CD4-positive, alpha-beta T cell (primary cell): Measurements from ENCODE around the gene PCDHGC4. TPM values are rescaled to one million over a fixed set of nuclear protein-coding genes. Genes with fewer than 3 reads are reported as not detected.

Experiments
- ATAC-seq: fragments of 200-7000 bp; cut with Tn5 transposase; one replicate; pipeline ENCODE4 v1.10.0; 2022; ENCODE audit warnings: mild to moderate bottlenecking; ENCODE audit not compliant: poor library complexity
- CTCF ChIA-PET: fragments of 350-600 bp; sonication (Branson Sonifier 250); formaldehyde crosslinking; loops from one replicate; lab custom pipeline; 2021; ENCODE audit warnings: antibody characterized with exemption, inconsistent platforms; lab: Charles Lee
- POLR2A ChIA-PET: fragments of 350-600 bp; sonication (Branson Sonifier 250); formaldehyde crosslinking; loops from one replicate; lab custom pipeline; 2021; ENCODE audit warnings: antibody characterized with exemption, inconsistent platforms; lab: Charles Lee
- DNase-seq, 14 experiments: peaks; one replicate each; pipeline ENCODE4 v3.0.0-alpha.2; 2013 to 2020; ENCODE audit warnings: mixed read lengths in 2 of 14
- H3K27ac ChIP-seq, 2 donors: one replicate each; pipeline versions ENCODE4 v1.5.1 to v1.7.0; 2013; ENCODE audit warnings: low read length in 2 of 2, low read depth in 1 of 2, mild to moderate bottlenecking in 1 of 2
- H3K27me3 ChIP-seq, 2 experiments: 1 replicate in 1 of 2; 2 replicates in 1 of 2; pipeline versions ENCODE4 v1.6.1 to v1.7.0; 2013; ENCODE audit warnings: low read length in 2 of 2, control low read depth in 1 of 2, mild to moderate bottlenecking in 1 of 2, moderate library complexity in 1 of 2; ENCODE audit not compliant: insufficient read depth in 2 of 2, control insufficient read depth in 1 of 2
- H3K36me3 ChIP-seq: one replicate; pipeline ENCODE4 v1.6.1; 2013; ENCODE audit warnings: low read length, control low read depth; ENCODE audit not compliant: insufficient read depth
- H3K4me1 ChIP-seq: one replicate; pipeline ENCODE4 v1.6.1; 2013; ENCODE audit warnings: low read length, control low read depth; ENCODE audit not compliant: insufficient read depth
- H3K4me3 ChIP-seq: one replicate; pipeline ENCODE4 v1.5.1; 2013; ENCODE audit warnings: mild to moderate bottlenecking, low read length, moderate library complexity
- H3K9me3 ChIP-seq, 2 experiments: 1 replicate in 1 of 2; 2 replicates in 1 of 2; pipeline versions ENCODE4 v1.6.1 to v1.7.0; 2013; ENCODE audit warnings: low read length in 2 of 2, mild to moderate bottlenecking in 2 of 2, control low read depth in 1 of 2, moderate library complexity in 1 of 2; ENCODE audit not compliant: control insufficient read depth in 1 of 2, insufficient read depth in 1 of 2
- H3K27ac Mint-ChIP-seq: one replicate; pipeline ENCODE4 v1.8.0; 2020; ENCODE audit warnings: mixed read lengths
- H3K27me3 Mint-ChIP-seq: one replicate; pipeline ENCODE4 v1.8.0; 2021; ENCODE audit warnings: mixed read lengths
- H3K36me3 Mint-ChIP-seq: one replicate; pipeline ENCODE4 v1.8.0; 2021; ENCODE audit warnings: low read depth, mixed read lengths
- H3K4me1 Mint-ChIP-seq: one replicate; pipeline ENCODE4 v1.8.0; 2021; ENCODE audit warnings: low read depth, mixed read lengths
- H3K4me3 Mint-ChIP-seq: one replicate; pipeline ENCODE4 v1.8.0; 2020; ENCODE audit warnings: mild to moderate bottlenecking, mixed read lengths
- H3K9me3 Mint-ChIP-seq: one replicate; pipeline ENCODE4 v1.8.0; 2020; ENCODE audit warnings: mixed read lengths
- CTCF ChIP-seq: fragments of 200-600 bp; IDR thresholded peaks from one replicate; pipeline ENCODE4 v1.8.0; 2022; ENCODE audit warnings: antibody characterized with exemption, mild to moderate bottlenecking
- intact Hi-C, 2 experiments: fragments of 100-400 bp; cut with DNase I in 1 of 2; cut with micrococcal nuclease in 1 of 2; formaldehyde crosslinking; loops; one replicate each; pipeline versions ENCODE4 v1.15.1 to v1.9.0; 2023 to 2025; cut with DNase I, micrococcal nuclease
- polyA plus RNA-seq, 2 donors: library from polyadenylated mRNA; unstranded; fragments of 120-200 nt; gene quantifications; one replicate each; pipeline ENCODE4 v1.2.1, GENCODE V29; 2013
- total RNA-seq, 174 experiments: library from RNA in 2 of 174; stranded (reverse) in 2 of 174; gene quantifications; one replicate each; pipeline ENCODE4 v1.2.3 and lab custom pipeline; 2021 to 2026

PCDHGC4 gene
- not detected for total RNA-seq
- not detected for polyA plus RNA-seq (2013, experiment 1 of 2)
- polyA plus RNA-seq (2013, experiment 2 of 2), result 0.05 TPM
- 0 to 0.31 (median 0) reads per million in 172 experiments for total RNA-seq (lab: John Stamatoyannopoulos, UW)

- H3K4me1 ChIP-seq, result peaks cover 13% of the 10 kb centered on the region
- peak within 1 kb of the TSS; percentile 7 for H3K4me3 ChIP-seq
- intact Hi-C loops, result no loop called here
- H3K27me3 ChIP-seq, result peaks cover 64 to 81% of the 10 kb centered on the region in 2 experiments
- Mint-ChIP-seq H3K9me3 (no peaks in the 10 kb centered on the region), H3K27ac (no peak within 1 kb of the TSS), H3K4me1 (peaks cover 10% of the 10 kb centered on the region), H3K4me3 (no peak within 1 kb of the TSS), H3K36me3 (no peaks in the 10 kb centered on the region), H3K27me3 (peaks cover 96% of the 10 kb centered on the region)
- H3K36me3 ChIP-seq, result no peaks in the 10 kb centered on the region
- ChIA-PET CTCF (no interaction called here), POLR2A (interaction anchor here (0.7 to 1.0 kb wide), 2 partner anchors 28 to 87 kb away, joined by 3 read pairs; partner anchors contain the start of gene PCDHGB5)
- no peak within 1 kb of the TSS for H3K27ac ChIP-seq
- peaks cover 0 to 26% of the 10 kb centered on the region in 2 experiments for H3K9me3 ChIP-seq
- ATAC-seq, result no peak
- no peak for TF ChIP-seq CTCF
- no peak for DNase-seq
These were observed at the start of gene PCDHGC4 for GRCh38 chr5:141484641-141485311. PCDHGC4 (plus strand) TSS chr5:141485030; CDS start chr5:141485174, 144 bp downstream.

GRCh38 chr5:141437221-141437620 is 47.6 kb upstream of the PCDHGC4 start:
- TF ChIP-seq CTCF, result no peak
- ATAC-seq (no peak), DNase-seq (no peak)
- Mint-ChIP-seq H3K27me3 (peaks cover 76% of the 10 kb centered on the region), H3K36me3 (peaks cover under 1% of the 10 kb centered on the region), H3K27ac (no peak overlapping the region), H3K9me3 (peaks cover 7% of the 10 kb centered on the region), H3K4me3 (no peak overlapping the region), H3K4me1 (no peaks in the 10 kb centered on the region)
- CTCF ChIA-PET, result interaction anchor here (1.4 kb wide), 1 partner anchor 40 kb away, joined by 3 read pairs; no protein-coding TSS in a partner anchor
- no peak overlapping the region for H3K27ac ChIP-seq
- no peaks in the 10 kb centered on the region for H3K4me1 ChIP-seq
- no peaks in the 10 kb centered on the region for H3K36me3 ChIP-seq
- peaks cover 12 to 13% of the 10 kb centered on the region in 2 experiments for H3K27me3 ChIP-seq
- H3K4me3 ChIP-seq, result no peak overlapping the region
- POLR2A ChIA-PET, result no interaction called here
- intact Hi-C loops, result no loop called here
- H3K9me3 ChIP-seq, result peaks cover 2 to 20% of the 10 kb centered on the region in 2 experiments

GRCh38 chr5:141439411-141440141 is 45.3 kb upstream of the PCDHGC4 start:
- DNase-seq (no peak), ATAC-seq (no peak)
- Mint-ChIP-seq H3K36me3 (no peaks in the 10 kb centered on the region), H3K9me3 (peaks cover 2% of the 10 kb centered on the region), H3K27ac (no peak overlapping the region), H3K27me3 (peaks cover 69% of the 10 kb centered on the region), H3K4me3 (no peak overlapping the region), H3K4me1 (no peaks in the 10 kb centered on the region)
- Histone ChIP-seq H3K9me3 (peaks cover 0 to 9% of the 10 kb centered on the region in 2 experiments), H3K27ac (no peak overlapping the region), H3K36me3 (no peaks in the 10 kb centered on the region), H3K4me3 (no peak overlapping the region), H3K4me1 (no peaks in the 10 kb centered on the region), H3K27me3 (peaks cover 0 to 3% of the 10 kb centered on the region in 2 experiments)
- TF ChIP-seq CTCF, result no peak
- ChIA-PET CTCF (no interaction called here), POLR2A (no interaction called here)
- intact Hi-C loops, result no loop called here
